ENCODE measurements around the gene CNTNAP4. TPM values are rescaled to one million over a fixed set of nuclear protein-coding genes. Genes with fewer than 3 reads are reported as not detected.
A peak's percentile ranks its signal among the peaks of the same experiment; 100 is the strongest.

Gene CNTNAP4
- total and polyA plus RNA-seq, 2 of the 8 experiments (the other 6 are each of a cell fraction or from before 2014, with no cell fraction given) = not detected

GRCh38 chr16:76278980-76279379, 1.8 kb downstream of the CNTNAP4 start:
- no peak overlapping the region for H3K14ac ChIP-seq (ENCODE audit: insufficient read length)
- no peak overlapping the region for H2BK20ac ChIP-seq (ENCODE audit: low read length)
- no peak overlapping the region for H3K56ac ChIP-seq (replicated peaks; ENCODE audit: insufficient read length, low read depth, low read length)
- no peak overlapping the region for H3K4me2 ChIP-seq (ENCODE audit: insufficient read depth in 1 of 2, low read depth in 2 of 2, low read length in 2 of 2)
- peaks cover 0 to 2% (median 0%) of the 10 kb centered on the region in 4 experiments; a peak in 2 of 7 replicates for H3K4me1 ChIP-seq (replicated peaks in 1 of 4; ENCODE audit: control insufficient read depth in 3 of 4, insufficient read depth in 4 of 4, low read length in 3 of 4)
- H2BK5ac ChIP-seq (ENCODE audit: low read depth, low read length) = no peak overlapping the region
- CTCF ChIA-PET (ENCODE audit: partially characterized antibody) = interaction anchor here (0.8 to 5.4 kb wide), 16 partner anchors 13 to 892 kb away, joined by 3 to 27 read pairs (median 4); no protein-coding TSS in a partner anchor
- no peaks in the 10 kb centered on the region for H3K9me3 ChIP-seq (ENCODE audit: insufficient read depth in 2 of 2, low read depth in 1 of 2, low read length in 1 of 2)
- H2AFZ ChIP-seq (ENCODE audit: low read length) = no peak overlapping the region
- no peak overlapping the region for H3K4ac ChIP-seq (replicated peaks; ENCODE audit: insufficient read length, low read depth, low read length)
- H3K18ac ChIP-seq (ENCODE audit: extremely low read depth, low read length) = no peak overlapping the region
- POLR2A ChIA-PET (ENCODE audit: partially characterized antibody) = no interaction called here
- H3K79me2 ChIP-seq (ENCODE audit: control insufficient read depth in 1 of 2, insufficient read depth in 2 of 2, low read length in 2 of 2) = no peaks in the 10 kb centered on the region
- H3K36me3 ChIP-seq (ENCODE audit: control insufficient read depth in 2 of 4, insufficient read depth in 4 of 4, low read length in 3 of 4) = no peaks in the 10 kb centered on the region
- no peak overlapping the region for H3K9ac ChIP-seq (replicated peaks in 1 of 4; ENCODE audit: extremely low read depth in 1 of 4, low read depth in 3 of 4, low read length in 3 of 4)
- no peak overlapping the region for H2BK12ac ChIP-seq (ENCODE audit: low read depth, low read length)
- peaks cover 0 to 3% (median 0%) of the 10 kb centered on the region in 4 experiments; a peak in 2 of 7 replicates for H3K27me3 ChIP-seq (replicated peaks in 1 of 4; ENCODE audit: control insufficient read depth in 3 of 4, extremely low read depth in 1 of 4, insufficient read depth in 3 of 4, low read length in 3 of 4)
- H2BK15ac ChIP-seq (ENCODE audit: low read length) = no peak overlapping the region
- no peak overlapping the region for H4K91ac ChIP-seq (replicated peaks; ENCODE audit: insufficient read length, low read length)
- no peak overlapping the region for H2AK5ac ChIP-seq (ENCODE audit: low read depth, low read length)
- no peak overlapping the region for H3K27ac ChIP-seq (ENCODE audit: low read depth, low read length)
- no peak overlapping the region for H4K8ac ChIP-seq (ENCODE audit: extremely low read depth, insufficient read depth, low read length)
- no peaks in the 10 kb centered on the region for H4K20me1 ChIP-seq (replicated peaks in 1 of 2; ENCODE audit: control insufficient read depth in 1 of 2, insufficient read depth in 2 of 2, low read length in 2 of 2)
- H2BK120ac ChIP-seq (replicated peaks; ENCODE audit: low read depth, low read length) = no peak overlapping the region
- H3K4me3 ChIP-seq (ENCODE audit: extremely low read depth in 1 of 4, insufficient read depth in 2 of 4, low read depth in 3 of 4, low read length in 4 of 4) = no peak overlapping the region
- peak; percentile 74 for FAIRE-seq
- 0 out of 2 replicates have a peak, but pooled peaks have one; percentile 37 for TF ChIP-seq CEBPB (IDR thresholded peaks at IDR 0.05; ENCODE audit: low read depth, low read length)
- TF ChIP-seq CTCF (IDR thresholded peaks at IDR 0.05; ENCODE audit: control extremely low read depth in 1 of 3, insufficient read depth in 1 of 3, low read depth in 1 of 3, low read length in 3 of 3) = peak in 2 of 3 experiments; percentile 55 to 61; a peak in 3 of 4 replicates
- peak; percentile 83 for TF ChIP-seq RAD21 (IDR thresholded peaks at IDR 0.05 in 1 of 2, conservative IDR thresholded peaks at IDR 0.05 in 1 of 2; ENCODE audit: low read depth in 2 of 2, low read length in 2 of 2)
- TF ChIP-seq MAFK (IDR thresholded peaks at IDR 0.05; ENCODE audit: low read depth, low read length) = no peak
- DNase-seq (ENCODE audit: low read depth in 1 of 2, low spot score in 2 of 2) = no peak
- no peaks in the 10 kb centered on the region; the same call in 1 of the 2 replicates for H3K23me2 ChIP-seq (ENCODE audit: low read depth, low read length)
- H4K5ac ChIP-seq (ENCODE audit: insufficient read length, low read depth, low read length) = no peak overlapping the region
- no peak overlapping the region for H3K23ac ChIP-seq (ENCODE audit: insufficient read length)
- no peaks in the 10 kb centered on the region for H3K79me1 ChIP-seq (ENCODE audit: low read depth, low read length)
